ENCODE measurements around the gene ADAMTS3.

ADAMTS3 gene

GRCh38 chr4:72463724-72464123, 105.3 kb downstream of the ADAMTS3 start:
- no peak overlapping the region for H3K9ac ChIP-seq
- H3K4me1 ChIP-seq (ENCODE audit: low read depth, poor library complexity, severe bottlenecking), result no peaks in the 10 kb centered on the region
- no peak overlapping the region for H3K4me3 ChIP-seq (IDR thresholded peaks at IDR 0.05; ENCODE audit: insufficient read depth, low read depth, low read length)
- H3K27me3 ChIP-seq (ENCODE audit: insufficient read depth, low read depth), result no peaks in the 10 kb centered on the region
- TF ChIP-seq CTCF (conservative IDR thresholded peaks at IDR 0.05; ENCODE audit: low read depth, low read length), result no peak
- no peak overlapping the region for H3K27ac ChIP-seq
- H3K36me3 ChIP-seq (ENCODE audit: insufficient read depth), result no peaks in the 10 kb centered on the region
- H4K20me1 ChIP-seq (ENCODE audit: insufficient read depth), result no peaks in the 10 kb centered on the region
- no peaks in the 10 kb centered on the region for H3K79me2 ChIP-seq (ENCODE audit: insufficient read depth, low read depth)
- no peak overlapping the region for H2AFZ ChIP-seq (ENCODE audit: low read depth)
- no peak overlapping the region for H3K4me2 ChIP-seq

GRCh38 chr4:72457158-72457557, 111.9 kb downstream of the ADAMTS3 start:
- Histone ChIP-seq H3K79me2 (ENCODE audit: insufficient read depth, low read depth) (no peaks in the 10 kb centered on the region), H3K4me3 (IDR thresholded peaks at IDR 0.05; ENCODE audit: insufficient read depth, low read depth, low read length) (no peak overlapping the region), H2AFZ (ENCODE audit: low read depth) (no peak overlapping the region), H3K36me3 (ENCODE audit: insufficient read depth) (no peaks in the 10 kb centered on the region), H3K4me1 (ENCODE audit: low read depth, poor library complexity, severe bottlenecking) (no peaks in the 10 kb centered on the region), H3K27ac (no peak overlapping the region), H3K9ac (no peak overlapping the region), H3K4me2 (no peak overlapping the region), H3K27me3 (ENCODE audit: insufficient read depth, low read depth) (no peaks in the 10 kb centered on the region), H4K20me1 (ENCODE audit: insufficient read depth) (no peaks in the 10 kb centered on the region)
- no peak for TF ChIP-seq CTCF (conservative IDR thresholded peaks at IDR 0.05; ENCODE audit: low read depth, low read length)

GRCh38 chr4:72451349-72451748, 117.7 kb downstream of the ADAMTS3 start:
- Histone ChIP-seq H2AFZ (ENCODE audit: low read depth) (no peak overlapping the region), H3K4me1 (ENCODE audit: low read depth, poor library complexity, severe bottlenecking) (peaks cover 7% of the 10 kb centered on the region), H3K79me2 (ENCODE audit: insufficient read depth, low read depth) (no peaks in the 10 kb centered on the region), H3K27me3 (ENCODE audit: insufficient read depth, low read depth) (no peaks in the 10 kb centered on the region), H3K36me3 (ENCODE audit: insufficient read depth) (no peaks in the 10 kb centered on the region), H3K9ac (no peak overlapping the region), H4K20me1 (ENCODE audit: insufficient read depth) (no peaks in the 10 kb centered on the region), H3K27ac (no peak overlapping the region), H3K4me2 (no peak overlapping the region), H3K4me3 (IDR thresholded peaks at IDR 0.05; ENCODE audit: insufficient read depth, low read depth, low read length) (no peak overlapping the region)
- TF ChIP-seq CTCF (conservative IDR thresholded peaks at IDR 0.05; ENCODE audit: low read depth, low read length), result no peak

GRCh38 chr4:72449705-72450104, 119.3 kb downstream of the ADAMTS3 start:
- Histone ChIP-seq H3K27ac (no peak overlapping the region), H3K4me2 (no peak overlapping the region), H3K4me3 (IDR thresholded peaks at IDR 0.05; ENCODE audit: insufficient read depth, low read depth, low read length) (no peak overlapping the region), H3K27me3 (ENCODE audit: insufficient read depth, low read depth) (no peaks in the 10 kb centered on the region), H3K4me1 (ENCODE audit: low read depth, poor library complexity, severe bottlenecking) (peaks cover 7% of the 10 kb centered on the region), H3K9ac (no peak overlapping the region), H3K36me3 (ENCODE audit: insufficient read depth) (no peaks in the 10 kb centered on the region), H3K79me2 (ENCODE audit: insufficient read depth, low read depth) (no peaks in the 10 kb centered on the region), H4K20me1 (ENCODE audit: insufficient read depth) (no peaks in the 10 kb centered on the region), H2AFZ (ENCODE audit: low read depth) (no peak overlapping the region)
- no peak for TF ChIP-seq CTCF (conservative IDR thresholded peaks at IDR 0.05; ENCODE audit: low read depth, low read length)
